ENCODE data around the gene MACROH2A2. TPM values are rescaled to one million over a fixed set of nuclear protein-coding genes. Genes with fewer than 3 reads are reported as not detected.

MACROH2A2 gene
- total and polyA plus RNA-seq, 2 of the 4 experiments (the other 2 are of a cell fraction), result 16.1 to 17.4 TPM

- TF ChIP-seq USF2 (IDR thresholded peaks at IDR 0.05; ENCODE audit: low read depth, low read length), result no peak
Observed at GRCh38 chr10:70139997-70140250, 87.3 kb downstream of the MACROH2A2 start (continued).

GRCh38 chr10:70140297-70140696, 87.7 kb downstream of the MACROH2A2 start:
- in situ Hi-C loops (cut with MboI; ENCODE audit: low sequenced_read_pairs), result no loop called here
- Histone ChIP-seq H3K27ac (ENCODE audit: insufficient read depth, low read length) (no peak overlapping the region), H2AFZ (replicated peaks; ENCODE audit: low read length, poor library complexity) (no peak overlapping the region), H2AK5ac (ENCODE audit: low read depth, low read length) (no peak overlapping the region), H3K9me1 (ENCODE audit: insufficient read depth, low read length) (peaks cover 10% of the 10 kb centered on the region; the same call in 1 of the 2 replicates), H3K79me1 (ENCODE audit: low read depth in 1 of 2, low read length in 2 of 2) (peaks cover 26 to 32% of the 10 kb centered on the region in 2 experiments), H3K4me1 (ENCODE audit: control insufficient read depth, insufficient read depth, low read length) (peaks cover 6% of the 10 kb centered on the region), H3K9ac (ENCODE audit: low read depth, low read length) (no peak overlapping the region), H3K18ac (ENCODE audit: low read depth, low read length) (no peak overlapping the region), H2BK120ac (ENCODE audit: low read depth, low read length) (no peak overlapping the region), H4K91ac (ENCODE audit: insufficient read depth, low read depth, low read length) (no peak overlapping the region), H3K36me3 (ENCODE audit: control insufficient read depth, insufficient read depth, low read length) (peaks cover 13% of the 10 kb centered on the region), H3K23ac (ENCODE audit: low read depth, low read length) (no peak overlapping the region), H2BK15ac (ENCODE audit: low read depth, low read length) (no peak overlapping the region), H3K4ac (ENCODE audit: low read depth, low read length) (no peak overlapping the region), H3K4me2 (ENCODE audit: low read depth, low read length) (no peak overlapping the region), H3K14ac (replicated peaks; ENCODE audit: low read depth, low read length) (no peak overlapping the region), H3K27me3 (ENCODE audit: control insufficient read depth, insufficient read depth, low read length) (no peaks in the 10 kb centered on the region), H2AK9ac (replicated peaks; ENCODE audit: low read depth, low read length, poor library complexity) (no peak overlapping the region), H2BK20ac (ENCODE audit: low read depth, low read length) (no peak overlapping the region), H3K4me3 (ENCODE audit: insufficient read depth, low read depth, low read length) (no peak overlapping the region), H2BK5ac (ENCODE audit: low read depth, low read length, poor library complexity, severe bottlenecking) (no peak overlapping the region), H3K9me3 (ENCODE audit: control insufficient read depth, insufficient read depth, low read length) (no peaks in the 10 kb centered on the region), H3K56ac (ENCODE audit: extremely low read depth, insufficient read depth, low read length) (no peak overlapping the region), H4K20me1 (ENCODE audit: insufficient read depth, low read length) (peaks cover 15% of the 10 kb centered on the region), H4K8ac (ENCODE audit: low read depth in 2 of 2, low read length in 2 of 2) (no peak overlapping the region), H4K5ac (ENCODE audit: low read depth, low read length) (no peak overlapping the region)
- intact Hi-C loops (cut with micrococcal nuclease), result loop anchor here (10.0 kb wide), 2 partner anchors 165 to 335 kb away; partner anchors contain the start of gene COL13A1
- dilution Hi-C loops (cut with HindIII; ENCODE audit: low sequenced_read_pairs, unreplicated experiment), result no loop called here
- DNase-seq (no peak), ATAC-seq (ENCODE audit: low read depth) (no peak)
- POLR2A ChIA-PET (ENCODE audit: unreplicated experiment), result no interaction called here
- CTCF ChIA-PET, result interaction anchor here (1.2 kb wide), 1 partner anchor 24 kb away, joined by 3 read pairs; no protein-coding TSS in a partner anchor
- no CpG with 5 or more reads among the region's 5 CpGs for WGBS, 2 experiments (ENCODE audit: extremely low coverage in 2 of 2, insufficient read length in 1 of 2)
- TF ChIP-seq NFE2L2 (IDR thresholded peaks at IDR 0.05; ENCODE audit: low read depth, low read length) (no peak), CTCF (conservative IDR thresholded peaks at IDR 0.05; ENCODE audit: low read depth, low read length) (no peak), MAZ (IDR thresholded peaks at IDR 0.05; ENCODE audit: borderline replicate concordance, low read depth, low read length) (no peak), FOS (IDR thresholded peaks at IDR 0.05; ENCODE audit: low read depth, low read length) (no peak), MAFK (IDR thresholded peaks at IDR 0.05; ENCODE audit: low read depth, low read length) (no peak), BHLHE40 (IDR thresholded peaks at IDR 0.05; ENCODE audit: low read depth, low read length) (no peak), SMC3 (IDR thresholded peaks at IDR 0.05; ENCODE audit: low read depth, low read length) (no peak), RFX5 (IDR thresholded peaks at IDR 0.05; ENCODE audit: low read depth, low read length) (no peak), CHD1 (IDR thresholded peaks at IDR 0.05; ENCODE audit: low read depth, low read length) (no peak), USF2 (IDR thresholded peaks at IDR 0.05; ENCODE audit: low read depth, low read length) (no peak), MXI1 (IDR thresholded peaks at IDR 0.05; ENCODE audit: borderline replicate concordance, low read depth, low read length) (no peak)
- TF ChIP-seq, protein P1, sequence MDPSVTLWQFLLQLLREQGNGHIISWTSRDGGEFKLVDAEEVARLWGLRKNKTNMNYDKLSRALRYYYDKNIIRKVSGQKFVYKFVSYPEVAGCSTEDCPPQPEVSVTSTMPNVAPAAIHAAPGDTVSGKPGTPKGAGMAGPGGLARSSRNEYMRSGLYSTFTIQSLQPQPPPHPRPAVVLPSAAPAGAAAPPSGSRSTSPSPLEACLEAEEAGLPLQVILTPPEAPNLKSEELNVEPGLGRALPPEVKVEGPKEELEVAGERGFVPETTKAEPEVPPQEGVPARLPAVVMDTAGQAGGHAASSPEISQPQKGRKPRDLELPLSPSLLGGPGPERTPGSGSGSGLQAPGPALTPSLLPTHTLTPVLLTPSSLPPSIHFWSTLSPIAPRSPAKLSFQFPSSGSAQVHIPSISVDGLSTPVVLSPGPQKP (IDR thresholded peaks at IDR 0.05; ENCODE audit: borderline replicate concordance, low read depth, low read length), result no peak
- BruUV-seq (replicated peaks), result no TSS peak
